Tibial nerve (tissue), 4 donors: ENCODE measurements around the gene CHD6.

Experiments used
- CTCF ChIP-seq, 5 experiments: fragments of 200-600 bp in 3 of 5; fragments of 450-650 bp in 2 of 5; sonication (generic) in 3 of 5; IDR thresholded peaks; one replicate each; pipeline ENCODE4 v1.5.1; 2016 to 2019; ENCODE audit warnings: antibody characterized with exemption in 5 of 5, mild to moderate bottlenecking in 3 of 5, moderate library complexity in 2 of 5
- EP300 ChIP-seq, 2 donors: sonication (generic); formaldehyde crosslinking; IDR thresholded peaks; one replicate each; pipeline ENCODE4 v1.6.1; 2017; ENCODE audit warnings: antibody characterized with exemption in 2 of 2, mild to moderate bottlenecking in 1 of 2
- POLR2A ChIP-seq, 2 donors: fragments of 450-650 bp; IDR thresholded peaks; one replicate each; pipeline ENCODE4 v1.6.1; 2017; ENCODE audit warnings: antibody characterized with exemption in 2 of 2, mild to moderate bottlenecking in 2 of 2, moderate library complexity in 2 of 2

GRCh38 chr20:41390889-41391288 is 227.3 kb downstream of the CHD6 start:
- TF ChIP-seq CTCF (IDR thresholded peaks at IDR 0.05) (no peak), POLR2A (IDR thresholded peaks at IDR 0.05) (no peak), EP300 (IDR thresholded peaks at IDR 0.05) (no peak)
